HFF-Myc (cell line): ENCODE data around the gene ADARB2.
A peak's percentile ranks its signal among the peaks of the same experiment; 100 is the strongest.

Experiments used
- DNase-seq: peaks from one replicate; pipeline ENCODE4 v3.0.0-alpha.2; 2011; ENCODE audit warnings: low read depth; ENCODE audit errors: extremely low read depth
- H3K4me3 ChIP-seq: replicated peaks from 2 replicates; pipeline ENCODE4 v1.5.1; 2011; ENCODE audit warnings: low read depth, mild to moderate bottlenecking, control low read depth, low read length
- CTCF ChIP-seq: IDR thresholded peaks from 2 replicates; pipeline ENCODE4 v1.5.1; 2012; ENCODE audit warnings: mild to moderate bottlenecking, low read depth, low read length, control low read depth; ENCODE audit errors: missing control alignments

Gene ADARB2

DNA sequence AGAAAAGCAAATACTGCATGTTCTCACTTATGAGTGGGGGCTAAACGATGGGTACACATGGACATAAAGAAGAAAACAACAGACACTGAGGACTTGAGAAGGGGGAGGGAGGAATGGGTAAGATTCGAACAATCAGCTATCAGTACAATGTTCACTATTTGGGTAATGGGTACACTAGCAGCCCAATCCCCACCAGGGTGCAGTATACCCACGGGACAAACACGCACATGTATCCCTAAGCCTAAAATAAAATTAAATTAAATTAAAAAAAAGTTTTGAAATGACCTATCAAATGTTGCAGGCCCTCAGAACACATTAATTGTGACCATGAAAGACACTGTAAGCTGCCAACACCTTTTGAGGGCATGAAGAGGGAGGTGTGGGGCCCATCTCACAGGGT lies 365.1 kb downstream of the ADARB2 start:
- H3K4me3 ChIP-seq = no peak overlapping the region
- no peak for DNase-seq
- TF ChIP-seq CTCF = no peak

- TF ChIP-seq CTCF = no peak
- no peak for DNase-seq
- H3K4me3 ChIP-seq = no peak overlapping the region
Measured at GRCh38 chr10:1370298-1370697, 367.0 kb downstream of the ADARB2 start.

DNA sequence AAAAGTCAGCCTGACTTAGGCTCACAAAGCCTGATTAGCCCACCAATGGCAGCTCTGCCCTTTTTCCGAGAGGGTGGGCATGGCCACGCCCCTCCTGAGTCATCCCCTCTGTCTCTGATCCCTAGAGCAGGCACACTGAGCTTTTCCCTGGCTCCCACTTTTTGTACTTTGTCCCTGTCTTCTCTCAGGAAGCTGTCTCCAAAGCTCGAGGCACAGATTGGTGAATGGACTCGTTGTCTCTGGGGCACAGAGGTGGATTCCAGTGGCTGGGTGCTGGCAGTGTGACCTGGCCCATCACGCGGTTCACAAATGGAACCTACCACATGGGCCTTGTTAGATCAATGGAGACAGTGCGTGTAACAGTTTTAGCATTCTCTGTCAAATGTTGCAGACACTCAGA lies 367.7 kb downstream of the ADARB2 start:
- H3K4me3 ChIP-seq = no peak overlapping the region
- no peak for TF ChIP-seq CTCF
- no peak for DNase-seq

GRCh38 chr10:1369197-1369596 lies 368.1 kb downstream of the ADARB2 start:
- TF ChIP-seq CTCF = no peak
- H3K4me3 ChIP-seq = no peak overlapping the region
- no peak for DNase-seq

DNA sequence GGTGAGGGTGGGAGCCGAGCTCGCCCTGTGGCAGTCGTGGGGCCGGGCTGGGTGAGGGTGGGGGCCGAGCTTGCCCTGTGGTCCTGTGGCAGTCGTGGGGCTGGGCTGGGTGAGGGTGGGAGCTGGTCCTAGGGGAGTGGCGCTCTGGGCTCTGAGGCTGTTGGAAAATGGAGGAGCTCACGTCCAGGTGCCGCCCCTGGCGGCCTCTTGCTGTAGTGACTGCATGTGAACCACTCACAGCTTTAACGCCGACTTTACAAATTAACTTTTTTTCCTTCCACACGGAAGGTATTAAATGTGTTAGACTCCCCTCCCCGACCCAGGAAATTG lies 368.5 kb downstream of the ADARB2 start:
- DNase-seq = no peak
- H3K4me3 ChIP-seq = no peak overlapping the region
- TF ChIP-seq CTCF = peak; percentile 6

GRCh38 chr10:1367938-1368841 lies 369.1 kb downstream of the ADARB2 start:
- H3K4me3 ChIP-seq = no peak overlapping the region
- no peak for DNase-seq
- TF ChIP-seq CTCF = no peak
